ENCODE measurements around the gene VDAC2.

VDAC2 gene

GRCh38 chr10:75235375-75236177 lies 25.0 kb downstream of the VDAC2 start, which contains the start of gene COMTD1:
TSS of gene COMTD1 (minus strand) at chr10:75235957. CDS start at chr10:75235928, 29 bp downstream.
- peak; percentile 99 for TF ChIP-seq CTCF (IDR thresholded peaks at IDR 0.05; ENCODE audit: low read depth, low read length)
- no peaks in the 10 kb centered on the region for H3K9me3 ChIP-seq
- H3K4me1 ChIP-seq: peaks cover 12% of the 10 kb centered on the region
- DNase-seq: peak; percentile 95
- peak within 1 kb of the TSS; percentile 73 for H3K4me3 ChIP-seq (ENCODE audit: low read depth, low read length)
- H3K36me3 ChIP-seq: peaks cover 27% of the 10 kb centered on the region
- H3K27me3 ChIP-seq: no peaks in the 10 kb centered on the region

- Histone ChIP-seq H3K9me3 (no peaks in the 10 kb centered on the region), H3K4me1 (peaks cover 12% of the 10 kb centered on the region), H3K36me3 (peaks cover 20% of the 10 kb centered on the region), H3K4me3 (ENCODE audit: low read depth, low read length) (no peak overlapping the region), H3K27me3 (no peaks in the 10 kb centered on the region)
- DNase-seq: no peak
- TF ChIP-seq CTCF (IDR thresholded peaks at IDR 0.05; ENCODE audit: low read depth, low read length): no peak
Observed at GRCh38 chr10:75236178-75236825, 25.7 kb downstream of the VDAC2 start.

GRCh38 chr10:75238182-75239095 lies 27.8 kb downstream of the VDAC2 start:
- Histone ChIP-seq H3K9me3 (no peaks in the 10 kb centered on the region), H3K4me1 (peaks cover 6% of the 10 kb centered on the region), H3K4me3 (ENCODE audit: low read depth, low read length) (no peak overlapping the region), H3K27me3 (no peaks in the 10 kb centered on the region), H3K36me3 (peaks cover under 1% of the 10 kb centered on the region; the same call in 1 of the 2 replicates)
- no peak for TF ChIP-seq CTCF (IDR thresholded peaks at IDR 0.05; ENCODE audit: low read depth, low read length)
- no peak for DNase-seq

GRCh38 chr10:75239096-75239790 lies 28.6 kb downstream of the VDAC2 start:
- Histone ChIP-seq H3K27me3 (no peaks in the 10 kb centered on the region), H3K4me3 (ENCODE audit: low read depth, low read length) (no peak overlapping the region)
- no peak for DNase-seq

More at GRCh38 chr10:75239096-75239790, 28.6 kb downstream of the VDAC2 start:
- no peaks in the 10 kb centered on the region for H3K36me3 ChIP-seq
- no peaks in the 10 kb centered on the region for H3K4me1 ChIP-seq
- no peak for TF ChIP-seq CTCF (IDR thresholded peaks at IDR 0.05; ENCODE audit: low read depth, low read length)
- H3K9me3 ChIP-seq: no peaks in the 10 kb centered on the region

Measured in BE2C (cell line).